HepG2 (cell line): ENCODE measurements around the gene TGM4. TPM values are rescaled to one million over a fixed set of nuclear protein-coding genes. Genes with fewer than 3 reads are reported as not detected.
A peak's percentile ranks its signal among the peaks of the same experiment; 100 is the strongest.

ENCODE experiments used
- ARID2 ChIP-seq: sonication (generic); formaldehyde crosslinking; IDR thresholded peaks from 2 replicates; pipeline ENCODE4 v1.8.1; 2022; ENCODE audit warnings: mild to moderate bottlenecking, missing genetic modification reagents, borderline replicate concordance
- ATF4 ChIP-seq, 2 experiments: fragments of 450-650 bp in 1 of 2; sonication (generic) in 1 of 2; formaldehyde crosslinking; IDR thresholded peaks; 2 replicates each; pipeline versions ENCODE4 v1.5.0 to v1.8.0; 2020 to 2022; ENCODE audit warnings: mild to moderate bottlenecking in 1 of 2, missing genetic modification reagents in 1 of 2
- CENPX ChIP-seq: sonication (generic); formaldehyde crosslinking; IDR thresholded peaks from 2 replicates; pipeline ENCODE4 v1.9.0; 2021; ENCODE audit warnings: mild to moderate bottlenecking, missing genetic modification reagents, moderate library complexity
- HHEX ChIP-seq: IDR thresholded peaks from 2 replicates; pipeline ENCODE4 v1.6.1; 2016; ENCODE audit warnings: control low read depth
- HMG20B ChIP-seq: conservative IDR thresholded peaks from 2 replicates; pipeline ENCODE4 v1.6.1; 2016; ENCODE audit warnings: missing genetic modification reagents, missing compliant biosample characterization
- HNRNPL ChIP-seq: fragments of 200-400 bp; formaldehyde crosslinking; IDR thresholded peaks from 2 replicates; pipeline ENCODE4 v1.6.1; 2017; ENCODE audit warnings: mild to moderate bottlenecking, low read depth, low read length
- HOXD1 ChIP-seq: sonication (generic); formaldehyde crosslinking; IDR thresholded peaks from 2 replicates; pipeline ENCODE4 v1.5.0; 2020; ENCODE audit warnings: missing genetic modification reagents
- KAT2B ChIP-seq: fragments of 150-350 bp; IDR thresholded peaks from 2 replicates; pipeline ENCODE4 v1.6.1; 2014; ENCODE audit warnings: low read depth, low read length, borderline replicate concordance
- KAT8 ChIP-seq: IDR thresholded peaks from 2 replicates; pipeline ENCODE4 v1.6.1; 2016; ENCODE audit warnings: missing genetic modification reagents, missing compliant biosample characterization
- KMT2B ChIP-seq: IDR thresholded peaks from 2 replicates; pipeline ENCODE4 v1.6.1; 2016; ENCODE audit warnings: missing genetic modification reagents, missing compliant biosample characterization
- NR2F6 ChIP-seq, 2 experiments: IDR thresholded peaks; 2 replicates each; pipeline ENCODE4 v1.6.1; 2016; ENCODE audit warnings: antibody characterized with exemption in 1 of 2, mild to moderate bottlenecking in 1 of 2
- ZBTB37 ChIP-seq: sonication (generic); formaldehyde crosslinking; IDR thresholded peaks from 2 replicates; pipeline ENCODE4 v1.4.0; 2020; ENCODE audit warnings: mild to moderate bottlenecking, missing genetic modification reagents
- ZFP91 ChIP-seq: sonication (generic); formaldehyde crosslinking; IDR thresholded peaks from 2 replicates; pipeline ENCODE4 v1.9.0; 2022; ENCODE audit warnings: missing genetic modification reagents, mild to moderate bottlenecking, borderline replicate concordance
- ZNF230 ChIP-seq: sonication (generic); formaldehyde crosslinking; IDR thresholded peaks from 2 replicates; pipeline ENCODE4 v1.4.0; 2020; ENCODE audit warnings: mild to moderate bottlenecking, missing genetic modification reagents
- ZNF275 ChIP-seq: sonication (generic); formaldehyde crosslinking; IDR thresholded peaks from 2 replicates; pipeline ENCODE4 v1.8.0; 2022; ENCODE audit warnings: missing genetic modification reagents, mild to moderate bottlenecking, inconsistent platforms, borderline replicate concordance
- ZNF614 ChIP-seq: IDR thresholded peaks from 2 replicates; pipeline ENCODE4 v1.6.1; 2018; ENCODE audit warnings: missing biosample characterization, missing genetic modification reagents, inconsistent platforms, borderline replicate concordance
- ZNF713 ChIP-seq: sonication (generic); formaldehyde crosslinking; IDR thresholded peaks from 2 replicates; pipeline ENCODE4 v1.4.0; 2020; ENCODE audit warnings: mild to moderate bottlenecking, missing genetic modification reagents
- ZNF788 ChIP-seq: sonication (generic); formaldehyde crosslinking; IDR thresholded peaks from 2 replicates; pipeline ENCODE4 v1.5.0; 2020; ENCODE audit warnings: mild to moderate bottlenecking, missing genetic modification reagents, borderline replicate concordance
- ZNF891 ChIP-seq: sonication (generic); formaldehyde crosslinking; IDR thresholded peaks from 2 replicates; pipeline ENCODE4 v1.5.0; 2020; ENCODE audit warnings: mild to moderate bottlenecking, missing genetic modification reagents
- polyA plus RNA-seq, 8 experiments: library from polyadenylated mRNA; depleted of rRNA in 3 of 8; stranded (reverse) in 7 of 8; unstranded in 1 of 8; fragments of >200 nt; fragmentation: Illumina TruSeq in 4 of 8; extraction: Trizol in 4 of 8; gene quantifications; 2 replicates each; pipeline versions ENCODE4 v1.2.1 to v1.2.3, GENCODE V29; 2011 to 2016; ENCODE audit warnings: low read depth in 4 of 8, missing spikeins in 1 of 8, mixed read lengths in 1 of 8; ENCODE audit not compliant: insufficient read depth in 1 of 8
- total RNA-seq, 5 experiments: library from RNA; depleted of rRNA; stranded (reverse); fragments of >200 nt; fragmentation: Illumina TruSeq; extraction: Trizol; gene quantifications; 2 replicates each; pipeline ENCODE4 v1.2.3, GENCODE V29; 2016; ENCODE audit warnings: low read depth in 1 of 5
- TF ChIP-seq, protein P1 (sequence below), 2 experiments: sonication (generic) in 1 of 2; formaldehyde crosslinking in 1 of 2; IDR thresholded peaks; 2 replicates each; pipeline versions ENCODE4 v1.4.0 to v1.6.1; 2018 to 2020; ENCODE audit warnings: missing genetic modification reagents in 2 of 2, borderline replicate concordance in 1 of 2, low read depth in 1 of 2, mild to moderate bottlenecking in 1 of 2, missing biosample characterization in 1 of 2
- TF ChIP-seq, protein P2 (sequence below): IDR thresholded peaks from 2 replicates; pipeline ENCODE4 v1.6.1; 2016; ENCODE audit warnings: mild to moderate bottlenecking, missing biosample characterization, missing genetic modification reagents

TGM4 gene
- total and polyA plus RNA-seq, 2 of the 13 experiments (the other 11 are each of a cell fraction or from before 2014, with no cell fraction given): 0.07 to 0.15 TPM

DNA sequence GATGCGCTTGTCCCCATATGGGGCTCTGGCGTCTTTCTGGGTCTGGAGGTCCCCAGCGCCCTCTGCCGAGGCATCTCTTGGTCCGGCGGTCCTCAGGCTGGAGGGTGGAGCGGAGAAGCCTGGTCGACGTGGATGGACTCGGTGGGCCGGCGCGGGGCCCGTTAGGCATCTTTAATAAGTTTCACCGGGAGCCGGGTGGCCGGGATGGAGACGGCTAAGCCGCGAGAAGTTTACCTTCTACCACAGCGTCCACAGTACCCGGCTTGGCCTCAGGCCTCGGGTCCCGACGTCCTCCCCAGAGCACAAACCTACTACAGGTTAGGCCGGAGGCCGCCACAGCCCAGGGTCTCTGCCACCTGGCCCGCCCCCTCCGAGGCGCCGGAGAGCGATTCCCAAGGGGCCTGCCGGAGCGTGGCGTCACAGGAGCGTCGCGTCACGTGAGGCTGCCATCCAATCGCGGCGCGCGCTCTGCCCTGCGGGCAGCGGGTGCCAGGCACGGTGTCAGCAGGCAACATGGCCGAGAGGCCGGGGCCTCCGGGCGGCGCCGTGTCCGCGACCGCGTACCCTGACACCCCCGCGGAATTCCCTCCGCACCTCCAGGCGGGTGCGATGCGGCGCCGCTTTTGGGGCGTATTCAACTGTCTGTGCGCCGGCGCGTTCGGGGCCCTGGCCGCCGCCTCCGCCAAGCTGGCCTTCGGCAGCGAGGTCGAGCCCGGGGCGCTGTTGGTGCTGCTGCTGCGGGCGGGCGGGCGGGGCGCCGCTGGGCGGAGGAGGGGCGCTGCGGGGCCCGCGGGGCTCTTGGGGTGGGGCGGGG is 12.8 kb upstream of the TGM4 start, which contains the start of gene TMEM42 (continued):
- TF ChIP-seq ZBTB37 (CRISPR knock-in tag) (no peak), HHEX (CRISPR knock-in tag) (no peak), HMG20B (CRISPR knock-in tag) (no peak), HNRNPL (no peak; the same call in 1 of the 2 replicates), KMT2B (peak; percentile 86), ZNF788 (CRISPR knock-in tag) (peak; percentile 39; the same call in 1 of the 2 replicates), NR2F6 (IDR thresholded peaks at IDR 0.05) (no peak), NR2F6 (CRISPR knock-in tag; IDR thresholded peaks at IDR 0.05) (no peak), ZNF713 (CRISPR knock-in tag) (peak; percentile 68; the same call in 1 of the 2 replicates), KAT8 (peak; percentile 62), ZNF891 (CRISPR knock-in tag) (peak; percentile 57; the same call in 1 of the 2 replicates), ZNF275 (CRISPR knock-in tag) (no peak; the same call in 1 of the 2 replicates), ARID2 (CRISPR knock-in tag) (no peak), ZNF230 (CRISPR knock-in tag) (0 out of 2 replicates have a peak, but pooled peaks have one; percentile 46), ZNF614 (CRISPR knock-in tag) (no peak; the same call in 1 of the 2 replicates), CENPX (CRISPR knock-in tag) (no peak), ATF4 (CRISPR knock-in tag; IDR thresholded peaks at IDR 0.05) (peak in 1 of 2 experiments; percentile 61; a peak in 1 of 4 replicates), ZFP91 (peak; percentile 63), KAT2B (no peak), HOXD1 (CRISPR knock-in tag) (peak; percentile 14; the same call in 1 of the 2 replicates)
- TF ChIP-seq, protein P1, sequence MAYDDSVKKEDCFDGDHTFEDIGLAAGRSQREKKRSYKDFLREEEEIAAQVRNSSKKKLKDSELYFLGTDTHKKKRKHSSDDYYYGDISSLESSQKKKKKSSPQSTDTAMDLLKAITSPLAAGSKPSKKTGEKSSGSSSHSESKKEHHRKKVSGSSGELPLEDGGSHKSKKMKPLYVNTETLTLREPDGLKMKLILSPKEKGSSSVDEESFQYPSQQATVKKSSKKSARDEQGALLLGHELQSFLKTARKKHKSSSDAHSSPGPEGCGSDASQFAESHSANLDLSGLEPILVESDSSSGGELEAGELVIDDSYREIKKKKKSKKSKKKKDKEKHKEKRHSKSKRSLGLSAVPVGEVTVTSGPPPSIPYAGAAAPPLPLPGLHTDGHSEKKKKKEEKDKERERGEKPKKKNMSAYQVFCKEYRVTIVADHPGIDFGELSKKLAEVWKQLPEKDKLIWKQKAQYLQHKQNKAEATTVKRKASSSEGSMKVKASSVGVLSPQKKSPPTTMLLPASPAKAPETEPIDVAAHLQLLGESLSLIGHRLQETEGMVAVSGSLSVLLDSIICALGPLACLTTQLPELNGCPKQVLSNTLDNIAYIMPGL (CRISPR knock-in tag; IDR thresholded peaks at IDR 0.05; ENCODE audit: borderline replicate concordance in 1 of 2, low read depth in 1 of 2): peak; percentile 37 to 67; a peak in 3 of 4 replicates
- TF ChIP-seq, protein P2, sequence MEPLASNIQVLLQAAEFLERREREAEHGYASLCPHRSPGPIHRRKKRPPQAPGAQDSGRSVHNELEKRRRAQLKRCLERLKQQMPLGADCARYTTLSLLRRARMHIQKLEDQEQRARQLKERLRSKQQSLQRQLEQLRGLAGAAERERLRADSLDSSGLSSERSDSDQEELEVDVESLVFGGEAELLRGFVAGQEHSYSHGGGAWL (CRISPR knock-in tag): peak; percentile 84; the same call in 1 of the 2 replicates
